Frontal cortex (tissue), 4 donors: Measurements from ENCODE around the gene RNF217. TPM values are rescaled to one million over a fixed set of nuclear protein-coding genes. Genes with fewer than 3 reads are reported as not detected.

ENCODE experiments used
- DNase-seq, 2 donors: peaks; one replicate each; pipeline ENCODE4 v3.0.0; 2012; ENCODE audit warnings: low spot score in 2 of 2
- FAIRE-seq: peaks from 2 replicates; lab custom pipeline; 2012; peaks lifted over from hg19 to GRCh38; lab: Jason Lieb, UNC
- total RNA-seq: library from RNA; depleted of rRNA; stranded (reverse); fragments of >200 nt; gene quantifications from one replicate; pipeline ENCODE4 v1.2.3, GENCODE V29; 2014
- donor health status: control.
- donor health status: control.
- donor health status: control.

The RNF217 gene
- total RNA-seq, 1 donor from 2014 or later: 17.1 TPM

GRCh38 chr6:124986164-124986563 is 23.9 kb downstream of the RNF217 start:
- no peak for DNase-seq
- no peak for FAIRE-seq

GRCh38 chr6:124987291-124987690 is 25.1 kb downstream of the RNF217 start:
- DNase-seq: no peak
- no peak for FAIRE-seq

GRCh38 chr6:124987999-124988591 is 25.9 kb downstream of the RNF217 start:
- no peak for FAIRE-seq

GRCh38 chr6:124989136-124989983 is 27.1 kb downstream of the RNF217 start:
- FAIRE-seq (no peak), DNase-seq (no peak)

More at GRCh38 chr6:124987999-124988591, 25.9 kb downstream of the RNF217 start:
- no peak for DNase-seq

GRCh38 chr6:124990988-124991387 is 28.8 kb downstream of the RNF217 start:
- DNase-seq: no peak
- no peak for FAIRE-seq

GRCh38 chr6:124991764-124992295 is 29.6 kb downstream of the RNF217 start:
- DNase-seq (no peak), FAIRE-seq (no peak)

- FAIRE-seq: no peak
- no peak for DNase-seq
Observed at GRCh38 chr6:124993327-124993726, 31.1 kb downstream of the RNF217 start.

GRCh38 chr6:124994648-124995047 is 32.4 kb downstream of the RNF217 start:
- DNase-seq (no peak), FAIRE-seq (no peak)

GRCh38 chr6:124995131-124995530 is 32.9 kb downstream of the RNF217 start:
- DNase-seq: no peak
- FAIRE-seq: peak; percentile 69

GRCh38 chr6:124995645-124996325 is 33.5 kb downstream of the RNF217 start:
- DNase-seq: no peak
- no peak for FAIRE-seq

- FAIRE-seq: no peak
Observed at GRCh38 chr6:124996411-124996810, 34.2 kb downstream of the RNF217 start.

GRCh38 chr6:124997196-124997875 is 35.1 kb downstream of the RNF217 start:
- no peak for FAIRE-seq
- DNase-seq: no peak

More at GRCh38 chr6:124996411-124996810, 34.2 kb downstream of the RNF217 start:
- no peak for DNase-seq

- DNase-seq: no peak
- FAIRE-seq: no peak
Observed at GRCh38 chr6:124999105-124999764, 37.0 kb downstream of the RNF217 start.

- FAIRE-seq (no peak), DNase-seq (peak in 1 of 2 donors; percentile 8)
Observed at GRCh38 chr6:125001684-125002405, 39.6 kb downstream of the RNF217 start.

GRCh38 chr6:125002406-125002741 is 40.1 kb downstream of the RNF217 start:
- FAIRE-seq (no peak), DNase-seq (no peak)

GRCh38 chr6:125003070-125003469 is 40.8 kb downstream of the RNF217 start:
- DNase-seq (no peak), FAIRE-seq (no peak)

GRCh38 chr6:125004198-125004597 is 42.0 kb downstream of the RNF217 start:
- no peak for DNase-seq
- no peak for FAIRE-seq

GRCh38 chr6:125004797-125005595 is 42.8 kb downstream of the RNF217 start:
- DNase-seq: no peak
- FAIRE-seq: no peak
